Glomerular endothelial cell (primary cell): ENCODE data around the gene IQCK. TPM values are rescaled to one million over a fixed set of nuclear protein-coding genes. Genes with fewer than 3 reads are reported as not detected.
A peak's percentile ranks its signal among the peaks of the same experiment; 100 is the strongest.

Source experiments
- DNase-seq: peaks from one replicate; pipeline ENCODE4 v3.0.0-alpha.2; 2011; ENCODE audit warnings: low read depth, low spot score; ENCODE audit errors: extremely low read depth
- total RNA-seq: library from RNA; depleted of rRNA; stranded (reverse); fragments of >200 nt; gene quantifications from 2 replicates; pipeline ENCODE4 v1.2.3, GENCODE V29; 2015

Gene IQCK
- total RNA-seq, 1 donor from 2014 or later: 52.3 TPM

GRCh38 chr16:19853742-19854542 is 135.9 kb downstream of the IQCK start:
- no peak for DNase-seq

GRCh38 chr16:19854543-19854876 is 136.4 kb downstream of the IQCK start:
- DNase-seq: no peak

- no peak for DNase-seq
These were observed 138.0 kb downstream of the IQCK start for GRCh38 chr16:19856120-19856519.

GRCh38 chr16:19857593-19858339 is 139.7 kb downstream of the IQCK start:
- no peak for DNase-seq

- peak; percentile 77 for DNase-seq
These were observed 140.4 kb downstream of the IQCK start for GRCh38 chr16:19858340-19859018.

GRCh38 chr16:19859166-19859565 is 141.1 kb downstream of the IQCK start:
- no peak for DNase-seq

- DNase-seq: no peak
These were observed 141.5 kb downstream of the IQCK start for GRCh38 chr16:19859603-19860002.

- DNase-seq: no peak
These were observed 142.3 kb downstream of the IQCK start for GRCh38 chr16:19860166-19861041.

- no peak for DNase-seq
These were observed 143.1 kb downstream of the IQCK start for GRCh38 chr16:19861133-19861532.

- DNase-seq: no peak
These were observed 143.8 kb downstream of the IQCK start for GRCh38 chr16:19861811-19862327.

GRCh38 chr16:19863990-19864389 is 145.9 kb downstream of the IQCK start:
- no peak for DNase-seq

GRCh38 chr16:19864566-19864965 is 146.5 kb downstream of the IQCK start:
- DNase-seq: no peak

- no peak for DNase-seq
These were observed 150.3 kb downstream of the IQCK start for GRCh38 chr16:19868421-19868820.

GRCh38 chr16:19871721-19872120 is 153.7 kb downstream of the IQCK start:
- no peak for DNase-seq

- no peak for DNase-seq
These were observed 154.2 kb downstream of the IQCK start for GRCh38 chr16:19872179-19872863.

- DNase-seq: no peak
These were observed 154.9 kb downstream of the IQCK start for GRCh38 chr16:19872935-19873334.

- no peak for DNase-seq
These were observed 156.0 kb downstream of the IQCK start for GRCh38 chr16:19874026-19874425.

- no peak for DNase-seq
These were observed 156.9 kb downstream of the IQCK start for GRCh38 chr16:19874851-19875546.

- DNase-seq: no peak
These were observed 157.8 kb downstream of the IQCK start for GRCh38 chr16:19875900-19876299.
